Activated CD8-positive, alpha-beta memory T cell treated with anti-CD3 and anti-CD28 coated beads for 48 hours (primary cell): ENCODE data around the gene SCARB2.

Experiments used
- DNase-seq, 3 experiments: peaks; one replicate each; pipeline ENCODE4 v3.0.0-alpha.2; 2020; ENCODE audit warnings: low read depth in 2 of 3, low spot score in 2 of 3

Gene SCARB2

GRCh38 chr4:76199664-76200211 lies 13.9 kb downstream of the SCARB2 start:
- DNase-seq = no peak

DNA sequence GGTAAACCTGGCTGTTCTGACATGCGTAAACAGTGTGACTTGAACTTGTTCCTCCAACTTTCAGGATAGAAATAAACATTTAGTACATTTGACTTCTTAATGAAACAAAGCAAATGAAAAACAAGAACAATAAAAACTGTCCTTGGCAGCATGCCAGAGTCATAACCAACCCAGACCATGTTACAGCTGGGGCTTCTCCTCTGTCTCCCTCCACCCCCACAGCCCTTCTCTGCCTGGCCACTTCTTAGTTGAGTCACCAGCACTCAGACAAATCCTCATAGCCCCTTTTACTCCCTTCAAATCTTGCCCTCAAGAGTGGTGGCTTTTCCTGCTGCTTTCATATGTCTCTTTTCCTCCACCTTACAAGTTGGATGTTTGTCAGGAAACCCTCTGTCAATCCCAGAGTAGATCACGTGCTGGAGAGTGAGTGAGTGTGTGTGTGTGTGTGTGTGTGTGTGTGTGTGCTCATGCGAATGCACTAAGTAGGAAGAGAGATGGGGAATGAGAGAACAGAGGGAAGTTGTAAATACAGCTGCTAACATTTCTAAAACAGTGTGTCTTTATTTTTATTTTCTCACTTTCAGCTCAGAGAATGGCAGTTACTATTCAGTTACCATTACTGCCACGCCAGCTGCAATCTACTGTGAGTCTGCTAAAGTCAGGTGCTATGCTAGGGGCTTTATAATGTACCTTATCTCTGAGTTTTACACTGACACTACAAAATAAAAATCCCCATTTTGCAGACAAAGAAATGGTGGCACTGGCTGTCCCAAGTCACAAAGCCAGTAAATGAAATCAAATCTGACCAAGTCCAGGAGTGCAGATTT lies 15.0 kb downstream of the SCARB2 start:
- peak in 1 of 3 experiments; percentile 41 for DNase-seq

DNA sequence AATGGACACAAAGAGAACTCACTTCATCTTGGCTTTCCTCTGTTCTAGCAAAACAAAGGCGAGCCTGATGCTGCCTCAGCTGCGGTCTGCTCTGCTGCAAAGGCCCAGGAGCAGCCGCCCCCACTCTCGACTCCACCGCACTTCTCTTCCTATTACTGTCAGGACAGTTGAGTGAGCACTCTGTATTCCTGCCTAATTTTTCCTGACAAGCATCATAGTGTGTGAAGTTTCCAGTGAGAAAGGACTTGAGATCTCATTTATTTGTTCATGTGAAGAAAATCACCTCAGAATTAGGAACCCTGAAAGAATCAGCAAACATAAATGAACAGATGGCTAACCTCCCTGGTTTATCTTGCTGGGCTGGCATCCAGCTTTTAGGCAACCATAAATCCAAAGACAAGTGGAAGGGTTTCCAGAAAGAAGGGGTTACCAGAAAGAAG lies 15.6 kb downstream of the SCARB2 start:
- DNase-seq = no peak

DNA sequence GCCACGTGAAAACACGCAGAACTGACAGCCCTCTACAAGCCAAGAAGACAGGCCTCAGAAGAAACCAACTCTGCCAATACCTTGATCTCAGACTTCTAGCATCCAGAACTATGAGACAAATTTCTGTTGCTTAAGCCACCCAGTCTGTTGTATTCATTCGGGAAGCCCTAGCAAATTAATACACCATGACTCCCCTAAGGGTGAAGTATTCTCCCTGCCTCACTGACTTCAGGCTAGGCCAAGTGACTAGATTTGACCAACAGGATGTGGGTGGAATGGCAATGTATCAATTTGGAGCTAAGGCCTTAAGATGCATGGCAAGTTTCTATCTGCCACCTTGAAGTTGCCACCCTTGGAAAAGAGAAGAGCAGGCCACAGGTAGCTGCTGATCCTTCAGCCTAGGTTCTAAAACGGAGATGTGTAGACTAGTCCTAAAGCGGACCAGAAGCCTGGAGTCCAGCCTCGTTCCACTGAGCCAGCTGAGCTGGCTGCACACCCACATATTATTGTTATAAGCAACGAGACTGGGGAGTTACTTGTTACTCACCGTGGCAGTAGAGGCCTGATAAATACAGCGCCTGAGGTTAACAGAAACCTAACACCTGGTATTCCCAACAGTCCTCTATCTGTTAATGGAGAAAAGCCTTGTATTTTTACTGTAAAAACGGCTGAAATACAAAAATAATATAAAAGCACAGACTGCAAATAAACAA lies 16.4 kb downstream of the SCARB2 start:
- DNase-seq = no peak

GRCh38 chr4:76196376-76196775 lies 17.2 kb downstream of the SCARB2 start:
- DNase-seq = no peak

- DNase-seq = no peak
Observed at GRCh38 chr4:76195326-76195725, 18.3 kb downstream of the SCARB2 start.

DNA sequence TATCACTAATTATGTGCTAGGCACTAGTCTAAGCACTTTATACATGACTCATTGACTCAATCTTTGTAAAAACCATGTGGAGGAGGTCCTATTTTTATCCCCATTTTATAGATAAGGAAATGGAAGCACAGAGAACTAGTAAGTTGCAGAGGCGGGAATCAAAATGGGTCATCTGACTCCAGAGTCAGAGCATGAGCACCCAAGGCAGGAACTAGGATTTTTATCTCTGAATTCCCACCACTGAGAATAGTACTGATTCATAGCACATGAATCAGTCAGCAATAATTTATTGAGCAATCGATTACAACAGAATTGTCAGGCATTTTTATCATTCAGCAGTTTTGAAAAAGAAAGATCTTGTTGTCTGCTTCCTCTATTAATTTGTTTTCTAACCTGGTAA lies 19.3 kb downstream of the SCARB2 start:
- DNase-seq = no peak

- DNase-seq = no peak
Observed at GRCh38 chr4:76192236-76192635, 21.4 kb downstream of the SCARB2 start.

DNA sequence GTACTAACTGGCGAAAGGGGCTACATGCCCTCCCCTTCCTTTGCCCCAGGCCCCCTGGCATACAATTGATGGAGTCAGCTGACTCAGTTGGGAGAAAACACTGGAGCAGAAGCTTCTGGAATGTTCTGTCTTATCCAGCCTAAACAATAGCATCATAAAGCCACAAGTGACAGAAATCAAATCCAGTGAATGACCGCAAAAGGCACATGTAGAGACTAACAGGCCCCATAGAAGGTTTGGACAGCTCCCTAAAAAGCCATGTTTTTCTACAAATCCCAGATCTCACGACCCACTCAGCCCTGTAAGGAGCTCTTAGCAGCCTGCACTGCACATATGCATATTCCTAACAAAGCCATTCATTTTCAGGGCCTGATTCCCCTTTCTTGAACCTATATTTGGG lies 25.1 kb downstream of the SCARB2 start:
- no peak for DNase-seq

GRCh38 chr4:76188149-76188548 lies 25.5 kb downstream of the SCARB2 start:
- no peak for DNase-seq

DNA sequence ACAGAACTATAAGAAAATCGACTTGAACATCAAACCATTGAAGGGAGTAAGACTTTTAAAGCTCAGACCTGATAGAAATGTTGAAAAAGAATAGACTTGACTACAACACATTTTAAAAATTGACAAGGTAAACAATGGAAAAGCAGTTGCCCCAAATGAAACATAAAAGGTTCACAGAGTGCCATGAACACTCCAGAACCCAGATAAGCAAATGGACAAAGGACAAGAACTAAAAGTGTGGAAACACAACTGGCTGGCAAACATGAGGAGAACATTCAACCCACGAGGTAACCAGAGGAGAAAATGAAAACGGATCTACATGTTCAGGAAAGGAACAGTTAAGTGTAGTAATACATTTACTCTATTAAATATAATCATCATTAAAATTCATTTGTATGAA lies 26.5 kb downstream of the SCARB2 start:
- no peak for DNase-seq

GRCh38 chr4:76182463-76182862 lies 31.2 kb downstream of the SCARB2 start:
- DNase-seq = no peak

DNA sequence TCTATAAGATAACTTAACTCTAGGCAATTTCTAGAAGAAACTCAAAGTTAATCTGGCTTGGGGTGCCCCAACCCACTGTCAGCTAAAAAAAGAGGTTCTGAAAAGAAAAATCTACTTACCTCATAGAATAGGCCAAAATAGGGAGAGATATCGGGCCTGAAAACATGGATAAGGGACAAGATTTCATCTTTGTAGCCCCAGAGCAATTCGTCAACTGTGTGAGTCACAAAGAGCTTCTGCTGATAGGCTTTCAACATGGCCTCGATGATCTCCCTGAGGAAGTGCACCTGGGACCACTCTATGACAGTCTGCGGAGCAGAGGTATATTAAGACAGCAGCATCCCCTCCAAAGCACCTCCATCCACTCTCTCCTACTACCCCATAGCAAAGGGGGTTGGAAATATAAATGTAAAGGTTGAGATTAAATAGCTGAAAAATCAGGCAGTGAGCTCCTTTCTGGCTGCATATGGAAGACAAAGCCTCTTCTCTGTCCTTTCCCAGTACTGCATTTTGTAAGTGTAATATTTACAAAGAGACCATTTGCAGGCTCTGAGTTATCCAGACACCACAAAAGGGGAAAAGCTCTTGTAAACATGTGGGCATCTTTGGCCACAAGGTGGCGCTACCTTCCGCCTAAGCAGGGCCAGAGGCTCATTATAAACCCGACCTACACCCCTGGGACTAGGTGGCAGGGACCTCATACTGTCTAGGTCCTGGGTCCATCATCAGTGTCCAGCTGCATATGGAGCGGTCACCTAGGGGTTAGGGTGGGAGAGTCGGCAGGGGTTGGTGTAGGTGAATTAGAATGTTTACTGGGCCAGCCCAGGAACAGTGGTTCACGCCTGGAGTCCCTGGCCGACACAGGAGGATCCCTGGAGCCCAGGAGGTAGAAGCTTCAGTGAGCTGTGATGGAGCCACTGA lies 34.0 kb downstream of the SCARB2 start:
- peak; percentile 36 to 74 (median 71) for DNase-seq

- DNase-seq = no peak
Observed at GRCh38 chr4:76178296-76178695, 35.3 kb downstream of the SCARB2 start.

- DNase-seq = no peak
Observed at GRCh38 chr4:76177709-76178108, 35.9 kb downstream of the SCARB2 start.

- DNase-seq = no peak
Observed at GRCh38 chr4:76175336-76175735, 38.3 kb downstream of the SCARB2 start.

DNA sequence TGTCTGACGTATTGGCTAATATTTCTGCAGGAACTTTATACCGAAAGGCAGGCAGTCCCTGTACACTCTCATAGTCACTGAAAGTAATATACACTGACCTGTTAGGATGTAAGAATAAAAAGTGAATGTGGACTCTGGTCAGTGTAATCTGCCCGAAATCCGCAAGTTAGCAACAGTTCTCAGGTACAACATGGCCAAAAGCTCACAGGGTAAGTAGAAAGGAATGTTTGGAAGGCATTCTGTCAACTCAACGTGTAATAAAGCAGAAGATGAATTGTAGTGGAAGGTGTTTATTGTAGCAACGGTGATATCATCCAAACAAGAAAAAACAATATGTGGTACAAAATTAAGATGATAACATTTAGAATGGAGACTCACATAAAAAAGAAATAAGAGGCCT lies 39.4 kb downstream of the SCARB2 start:
- no peak for DNase-seq

DNA sequence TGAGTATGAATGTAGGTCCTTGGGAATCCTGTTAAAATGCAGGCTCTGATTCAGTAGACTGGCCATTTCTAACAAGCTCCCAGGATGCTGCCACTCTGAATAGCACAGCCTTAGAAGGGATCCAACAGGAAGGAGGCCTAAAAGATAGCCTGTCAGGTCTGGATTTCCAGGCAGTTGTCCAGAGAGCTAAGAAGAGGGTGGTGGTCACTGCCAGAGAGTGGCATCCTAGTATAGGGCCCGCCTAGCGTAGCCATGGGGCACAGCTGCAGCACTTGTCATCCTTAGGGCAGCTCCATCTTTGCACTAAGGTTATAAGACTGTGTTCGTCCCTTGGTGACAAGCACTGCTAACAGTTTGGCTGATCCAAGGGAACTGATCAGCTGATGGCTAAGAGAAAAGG lies 44.9 kb downstream of the SCARB2 start:
- DNase-seq = no peak

DNA sequence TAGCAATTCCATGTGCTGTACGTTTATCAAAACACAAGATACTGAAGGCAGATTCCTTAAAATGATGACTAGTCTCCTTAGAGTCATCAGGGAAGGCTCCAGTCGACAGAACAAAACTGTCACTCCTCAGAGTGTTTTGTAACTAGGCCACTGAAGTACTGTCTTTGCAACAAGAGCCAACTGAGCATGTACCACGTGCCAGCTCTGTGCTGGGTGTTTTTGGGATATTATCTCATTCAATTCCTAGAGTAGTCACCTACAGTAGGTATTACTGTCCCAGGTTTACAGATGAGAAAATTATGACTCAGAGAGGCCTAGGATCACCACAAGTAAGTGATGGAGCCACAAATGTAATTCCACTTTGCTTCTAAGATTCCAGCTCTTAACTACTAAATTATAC lies 47.1 kb downstream of the SCARB2 start:
- no peak for DNase-seq

- DNase-seq = no peak
Observed at GRCh38 chr4:76160355-76160754, 53.3 kb downstream of the SCARB2 start.

DNA sequence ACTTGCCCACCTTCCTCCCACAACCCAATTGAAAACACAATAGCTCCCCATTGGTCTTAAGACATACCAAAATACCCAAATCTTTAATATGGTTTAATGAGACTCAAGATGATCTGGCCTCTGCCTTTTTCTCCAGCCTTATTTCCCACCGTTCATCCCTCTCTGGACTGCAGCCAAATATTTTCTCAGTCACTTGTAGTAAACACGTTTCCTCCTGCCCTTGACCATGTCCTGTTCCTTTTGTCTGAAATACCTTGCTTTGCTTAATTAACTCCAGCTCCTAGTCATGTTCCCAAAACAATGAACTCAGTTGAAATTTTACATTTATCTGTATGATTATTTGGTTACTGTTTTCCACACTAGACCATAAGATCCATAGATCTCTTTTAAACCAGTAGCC lies 57.0 kb downstream of the SCARB2 start:
- DNase-seq = no peak
